A549 (cell line): ENCODE measurements around the gene RGS6. TPM values are rescaled to one million over a fixed set of nuclear protein-coding genes. Genes with fewer than 3 reads are reported as not detected.

ENCODE experiments used
- ATAC-seq, 2 experiments: fragments of 200-7000 bp in 1 of 2; fragments of >200 bp in 1 of 2; cut with Nextera tagmentation in 1 of 2; cut with Tn5 transposase in 1 of 2; 3 replicates each; pipeline versions ENCODE4 v1.8.0 to v1.9.1; 2018 to 2020; ENCODE audit warnings: mild to moderate bottlenecking in 1 of 2, moderate library complexity in 1 of 2
- CTCF ChIA-PET: fragments of 300-600 bp; sonication (Branson Sonifier 250); formaldehyde crosslinking; extraction: SDS; loops from one replicate; lab custom pipeline; 2021; ENCODE audit warnings: antibody characterized with exemption, inconsistent platforms; lab: Yijun Ruan, JAX
- POLR2A ChIA-PET: fragments of 350-600 bp; formaldehyde crosslinking; extraction: SDS; loops from one replicate; lab custom pipeline; 2021; ENCODE audit warnings: antibody characterized with exemption, inconsistent platforms; lab: Yijun Ruan, JAX
- DNase-seq, 2 experiments: peaks; one replicate each; pipeline versions ENCODE4 v3.0.0 to v3.0.0-alpha.2; 2011 to 2016; ENCODE audit warnings: low read depth in 1 of 2, low spot score in 1 of 2
- FAIRE-seq: peaks from 2 replicates; lab custom pipeline; 2011; peaks lifted over from hg19 to GRCh38; lab: Jason Lieb, UNC
- H3K27ac ChIP-seq, 2 experiments: fragments of >200 bp; sonication (Bioruptor Twin); formaldehyde crosslinking; 3 replicates each; pipeline ENCODE4 v1.5.1; 2016 to 2017
- H3K4me1 ChIP-seq: fragments of >200 bp; sonication (Bioruptor Twin); formaldehyde crosslinking; 3 replicates; pipeline ENCODE4 v1.6.1; 2016
- H3K4me2 ChIP-seq: fragments of >200 bp; sonication (Bioruptor Twin); formaldehyde crosslinking; 3 replicates; pipeline ENCODE4 v1.6.1; 2016
- H3K4me3 ChIP-seq: fragments of >200 bp; sonication (Bioruptor Twin); formaldehyde crosslinking; 3 replicates; pipeline ENCODE4 v1.5.1; 2016
- H3K9me3 ChIP-seq: fragments of >200 bp; sonication (Bioruptor Twin); formaldehyde crosslinking; 3 replicates; pipeline ENCODE4 v1.6.1; 2016
- BHLHE40 ChIP-seq: IDR thresholded peaks from 2 replicates; pipeline ENCODE4 v1.6.1; 2012; ENCODE audit warnings: low read depth, low read length, inconsistent platforms
- CBX2 ChIP-seq: fragments of 200-600 bp; sonication (generic); IDR thresholded peaks from 2 replicates; pipeline ENCODE4 v1.6.1; 2016; ENCODE audit warnings: low read depth, mild to moderate bottlenecking, borderline replicate concordance
- CEBPB ChIP-seq, 2 experiments: fragments of >200 bp in 1 of 2; sonication (Bioruptor Twin) in 1 of 2; formaldehyde crosslinking in 1 of 2; IDR thresholded peaks; 2 replicates each; pipeline ENCODE4 v1.6.1; 2012 to 2016
- CHD2 ChIP-seq: fragments of 150-350 bp; IDR thresholded peaks from 2 replicates; pipeline ENCODE4 v1.6.1; 2014; ENCODE audit warnings: low read length; ENCODE audit not compliant: partially characterized antibody
- EP300 ChIP-seq, 2 experiments: fragments of >200 bp; sonication (Bioruptor Twin); formaldehyde crosslinking; IDR thresholded peaks; 2 replicates in 1 of 2; 3 replicates in 1 of 2; pipeline ENCODE4 v1.6.1; 2016 to 2017
- FOSB ChIP-seq: fragments of 250-450 bp; sonication (Bioruptor Pico); IDR thresholded peaks from 2 replicates; pipeline ENCODE4 v1.5.0; 2020; ENCODE audit warnings: mild to moderate bottlenecking, moderate library complexity
- FOSL2 ChIP-seq, 2 experiments: fragments of 450-650 bp in 1 of 2; fragments of >200 bp in 1 of 2; sonication (Bioruptor Twin) in 1 of 2; formaldehyde crosslinking; IDR thresholded peaks; 2 replicates each; pipeline versions ENCODE4 v1.5.0 to v1.6.1; 2016 to 2020; ENCODE audit warnings: mild to moderate bottlenecking in 1 of 2, moderate library complexity in 1 of 2
- FOXS1 ChIP-seq: fragments of 250-450 bp; sonication (Bioruptor Pico); IDR thresholded peaks from 2 replicates; pipeline ENCODE4 v1.5.0; 2020; ENCODE audit warnings: mild to moderate bottlenecking, moderate library complexity
- GATA3 ChIP-seq: IDR thresholded peaks from 2 replicates; pipeline ENCODE4 v1.6.1; 2012; ENCODE audit warnings: borderline replicate concordance
- HDAC2 ChIP-seq: fragments of 200-600 bp; sonication (generic); IDR thresholded peaks from 2 replicates; pipeline ENCODE4 v1.6.1; 2016
- HEYL ChIP-seq: fragments of 250-450 bp; sonication (Bioruptor Pico); IDR thresholded peaks from 2 replicates; pipeline ENCODE4 v1.8.0; 2021; ENCODE audit warnings: mild to moderate bottlenecking, moderate library complexity
- HOXA7 ChIP-seq: fragments of 250-450 bp; sonication (Bioruptor Pico); IDR thresholded peaks from 2 replicates; pipeline ENCODE4 v1.5.0; 2020; ENCODE audit warnings: mild to moderate bottlenecking, moderate library complexity
- HOXB13 ChIP-seq: fragments of 250-450 bp; sonication (Bioruptor Pico); IDR thresholded peaks from 2 replicates; pipeline ENCODE4 v1.5.0; 2020; ENCODE audit warnings: low read depth, mild to moderate bottlenecking, moderate library complexity
- JUN ChIP-seq, 2 experiments: fragments of >200 bp; sonication (Bioruptor Twin); formaldehyde crosslinking; IDR thresholded peaks; 2 replicates in 1 of 2; 3 replicates in 1 of 2; pipeline ENCODE4 v1.6.1; 2016 to 2017
- KDM1A ChIP-seq: fragments of 200-600 bp; sonication (generic); IDR thresholded peaks from 2 replicates; pipeline ENCODE4 v1.6.1; 2016; ENCODE audit warnings: low read depth, mild to moderate bottlenecking
- MAFK ChIP-seq: fragments of 450-650 bp; IDR thresholded peaks from 2 replicates; pipeline ENCODE4 v1.6.1; 2014; ENCODE audit not compliant: partially characterized antibody
- NFE2L2 ChIP-seq: fragments of 150-350 bp; conservative IDR thresholded peaks from 2 replicates; pipeline ENCODE4 v1.6.1; 2014; ENCODE audit warnings: low read length
- NPAS2 ChIP-seq: fragments of 250-450 bp; sonication (Bioruptor Pico); IDR thresholded peaks from 2 replicates; pipeline ENCODE4 v1.8.0; 2022; ENCODE audit warnings: mild to moderate bottlenecking, moderate library complexity, borderline replicate concordance
- POLR2A ChIP-seq: IDR thresholded peaks from 2 replicates; pipeline ENCODE4 v1.6.1; 2012; ENCODE audit warnings: mild to moderate bottlenecking, low read length
- RAD21 ChIP-seq, 2 experiments: fragments of >200 bp in 1 of 2; sonication (Bioruptor Twin) in 1 of 2; formaldehyde crosslinking in 1 of 2; IDR thresholded peaks in 1 of 2; conservative IDR thresholded peaks in 1 of 2; 2 replicates in 1 of 2; 3 replicates in 1 of 2; pipeline ENCODE4 v1.6.1; 2012 to 2018; ENCODE audit warnings: inconsistent platforms in 1 of 2
- RARB ChIP-seq: fragments of 250-450 bp; sonication (Bioruptor Pico); IDR thresholded peaks from 2 replicates; pipeline ENCODE4 v1.8.0; 2021; ENCODE audit warnings: mild to moderate bottlenecking, moderate library complexity
- RCOR1 ChIP-seq: fragments of 150-350 bp; IDR thresholded peaks from 2 replicates; pipeline ENCODE4 v1.6.1; 2014; ENCODE audit warnings: antibody characterized with exemption, low read length, low read depth
- SREBF2 ChIP-seq: fragments of 450-650 bp; IDR thresholded peaks from 2 replicates; pipeline ENCODE4 v1.6.1; 2014; ENCODE audit warnings: mild to moderate bottlenecking, moderate library complexity
- TFCP2L1 ChIP-seq: fragments of 250-450 bp; sonication (Bioruptor Pico); IDR thresholded peaks from 2 replicates; pipeline ENCODE4 v1.5.0; 2021; ENCODE audit warnings: mild to moderate bottlenecking
- ZFP36 ChIP-seq: fragments of 450-650 bp; IDR thresholded peaks from 2 replicates; pipeline ENCODE4 v1.6.1; 2014; ENCODE audit warnings: borderline replicate concordance; ENCODE audit not compliant: partially characterized antibody
- whole genome bisulfite sequencing: methylation state at CpG from one replicate; pipeline ENCODE4 v1.1.6; 2017; ENCODE audit errors: missing lambda C conversion rate; 5-methylcytosine and 5-hydroxymethylcytosine counted together
- polyA plus RNA-seq, 4 experiments: library from polyadenylated mRNA; depleted of rRNA in 3 of 4; stranded (reverse); fragments of >200 nt; fragmentation: RNase III in 1 of 4; extraction: RNeasy Plus Mini Kit Qiagen cat#74134 plus additional on column Dnase treatment in 1 of 4; gene quantifications; 2 replicates in 3 of 4; 3 replicates in 1 of 4; pipeline ENCODE4 v1.2.3, GENCODE V29; 2011 to 2017
- TF ChIP-seq, protein P1 (sequence below): fragments of 450-650 bp; IDR thresholded peaks from 2 replicates; pipeline ENCODE4 v1.6.1; 2014; ENCODE audit warnings: antibody characterized with exemption
- TF ChIP-seq, protein P2 (sequence below): fragments of 150-350 bp; IDR thresholded peaks from 2 replicates; pipeline ENCODE4 v1.6.1; 2014; ENCODE audit warnings: low read depth, mild to moderate bottlenecking, low read length
- TF ChIP-seq, protein P3 (sequence below): fragments of 250-450 bp; sonication (Bioruptor Pico); IDR thresholded peaks from 2 replicates; pipeline ENCODE4 v1.5.0; 2020; ENCODE audit warnings: low read depth, mild to moderate bottlenecking, moderate library complexity
- TF ChIP-seq, protein P4 (sequence below): fragments of 250-450 bp; sonication (Bioruptor Pico); IDR thresholded peaks from 2 replicates; pipeline ENCODE4 v1.5.0; 2021; ENCODE audit warnings: mild to moderate bottlenecking, moderate library complexity, borderline replicate concordance
- TF ChIP-seq, protein P5 (sequence below): fragments of >200 bp; sonication (Bioruptor Twin); formaldehyde crosslinking; IDR thresholded peaks from 2 replicates; pipeline ENCODE4 v1.6.1; 2016

The RGS6 gene
- polyA plus RNA-seq, 2 of the 4 experiments (the other 2 are of a cell fraction) = not detected

DNA sequence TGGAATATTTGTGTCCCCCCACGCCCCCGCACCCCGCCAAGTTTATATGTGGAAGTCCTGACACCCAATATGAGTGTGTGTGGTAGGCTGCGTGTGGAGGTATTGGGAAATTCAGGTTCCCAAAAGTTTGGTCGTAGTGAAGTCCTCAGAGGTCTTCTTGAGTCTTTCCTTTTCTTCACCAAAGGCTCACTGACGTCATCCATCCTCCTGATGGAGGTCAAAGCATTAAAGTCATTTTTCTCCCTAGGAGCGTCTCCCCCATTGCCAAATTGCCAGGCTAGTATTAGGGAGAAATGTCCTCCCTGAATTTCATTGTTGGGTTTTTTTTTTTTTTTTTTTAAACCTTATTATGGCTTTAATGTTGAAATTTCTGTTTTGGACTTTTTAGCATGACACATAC, 113.7 kb downstream of the RGS6 start:
- no peak overlapping the region for H3K4me2 ChIP-seq
- ChIA-PET POLR2A (no interaction called here), CTCF (no interaction called here)
- DNase-seq = no peak
- TF ChIP-seq KDM1A = no peak
- TF ChIP-seq GATA3 = no peak
- no peak for TF ChIP-seq CBX2
- TF ChIP-seq, protein P1, sequence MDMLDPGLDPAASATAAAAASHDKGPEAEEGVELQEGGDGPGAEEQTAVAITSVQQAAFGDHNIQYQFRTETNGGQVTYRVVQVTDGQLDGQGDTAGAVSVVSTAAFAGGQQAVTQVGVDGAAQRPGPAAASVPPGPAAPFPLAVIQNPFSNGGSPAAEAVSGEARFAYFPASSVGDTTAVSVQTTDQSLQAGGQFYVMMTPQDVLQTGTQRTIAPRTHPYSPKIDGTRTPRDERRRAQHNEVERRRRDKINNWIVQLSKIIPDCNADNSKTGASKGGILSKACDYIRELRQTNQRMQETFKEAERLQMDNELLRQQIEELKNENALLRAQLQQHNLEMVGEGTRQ = no peak
- TF ChIP-seq MAFK = no peak
- no peak for TF ChIP-seq HDAC2
- TF ChIP-seq POLR2A = no peak
- TF ChIP-seq FOSB = no peak
- no peak for TF ChIP-seq HOXB13 (CRISPR knock-in tag)
- no peak for TF ChIP-seq EP300 (IDR thresholded peaks at IDR 0.05)
- TF ChIP-seq ZFP36 = no peak
- TF ChIP-seq CHD2 = no peak
- no peak for TF ChIP-seq FOXS1 (CRISPR knock-in tag)
- TF ChIP-seq, protein P2, sequence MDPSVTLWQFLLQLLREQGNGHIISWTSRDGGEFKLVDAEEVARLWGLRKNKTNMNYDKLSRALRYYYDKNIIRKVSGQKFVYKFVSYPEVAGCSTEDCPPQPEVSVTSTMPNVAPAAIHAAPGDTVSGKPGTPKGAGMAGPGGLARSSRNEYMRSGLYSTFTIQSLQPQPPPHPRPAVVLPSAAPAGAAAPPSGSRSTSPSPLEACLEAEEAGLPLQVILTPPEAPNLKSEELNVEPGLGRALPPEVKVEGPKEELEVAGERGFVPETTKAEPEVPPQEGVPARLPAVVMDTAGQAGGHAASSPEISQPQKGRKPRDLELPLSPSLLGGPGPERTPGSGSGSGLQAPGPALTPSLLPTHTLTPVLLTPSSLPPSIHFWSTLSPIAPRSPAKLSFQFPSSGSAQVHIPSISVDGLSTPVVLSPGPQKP = no peak
- no peak for TF ChIP-seq TFCP2L1 (CRISPR knock-in tag)
- no peak overlapping the region for H3K27ac ChIP-seq
- no peak for ATAC-seq
- no peaks in the 10 kb centered on the region for H3K4me1 ChIP-seq
- 10% methylated on average over 7 of the region's 7 CpGs for WGBS
- FAIRE-seq = no peak
- H3K9me3 ChIP-seq = no peaks in the 10 kb centered on the region
- H3K4me3 ChIP-seq = no peak overlapping the region

DNA sequence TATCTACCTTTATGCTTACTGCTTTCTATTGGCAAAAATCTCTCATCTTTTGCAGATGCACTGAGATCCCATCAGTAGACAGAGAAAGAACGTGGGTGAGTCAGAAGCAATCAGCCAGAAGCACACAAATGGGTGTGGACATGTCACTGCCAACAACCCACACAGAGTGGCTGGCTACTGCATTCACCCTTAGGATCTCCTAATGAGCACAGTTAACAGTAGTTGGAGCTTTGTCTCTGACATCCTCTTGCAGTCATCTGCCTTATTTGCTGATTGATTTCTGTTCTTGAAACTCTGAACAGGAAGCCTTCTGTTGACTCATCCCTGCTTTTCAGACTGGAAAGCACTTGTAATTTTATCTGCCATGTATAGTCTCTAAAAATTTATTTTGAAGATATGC, 117.2 kb downstream of the RGS6 start:
- no peak overlapping the region for H3K4me2 ChIP-seq
- DNase-seq (no peak), FAIRE-seq (no peak), ATAC-seq (no peak)
- no peaks in the 10 kb centered on the region for H3K9me3 ChIP-seq
- CTCF ChIA-PET = interaction anchor here (0.6 kb wide), 2 partner anchors 224 to 440 kb away, joined by 3 to 5 read pairs; no protein-coding TSS in a partner anchor
- TF ChIP-seq CEBPB (IDR thresholded peaks at IDR 0.05) = no peak
- TF ChIP-seq ZFP36 = no peak
- TF ChIP-seq MAFK = no peak
- TF ChIP-seq, protein P1 = no peak
- TF ChIP-seq RCOR1 = no peak
- TF ChIP-seq SREBF2 = no peak
- TF ChIP-seq EP300 (IDR thresholded peaks at IDR 0.05) = no peak
- TF ChIP-seq NPAS2 = no peak
- no peak for TF ChIP-seq FOSL2 (IDR thresholded peaks at IDR 0.05)
- no peak for TF ChIP-seq FOSL2 (CRISPR knock-in tag; IDR thresholded peaks at IDR 0.05)
- TF ChIP-seq RAD21 (conservative IDR thresholded peaks at IDR 0.05 in 1 of 2, IDR thresholded peaks at IDR 0.05 in 1 of 2) = no peak
- no peak for TF ChIP-seq JUN (IDR thresholded peaks at IDR 0.05)
- no peak for TF ChIP-seq RARB (CRISPR knock-in tag)
- no peak for TF ChIP-seq BHLHE40
- TF ChIP-seq, protein P3, sequence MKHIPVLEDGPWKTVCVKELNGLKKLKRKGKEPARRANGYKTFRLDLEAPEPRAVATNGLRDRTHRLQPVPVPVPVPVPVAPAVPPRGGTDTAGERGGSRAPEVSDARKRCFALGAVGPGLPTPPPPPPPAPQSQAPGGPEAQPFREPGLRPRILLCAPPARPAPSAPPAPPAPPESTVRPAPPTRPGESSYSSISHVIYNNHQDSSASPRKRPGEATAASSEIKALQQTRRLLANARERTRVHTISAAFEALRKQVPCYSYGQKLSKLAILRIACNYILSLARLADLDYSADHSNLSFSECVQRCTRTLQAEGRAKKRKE (CRISPR knock-in tag) = no peak
- no peak for TF ChIP-seq NFE2L2
- TF ChIP-seq, protein P4, sequence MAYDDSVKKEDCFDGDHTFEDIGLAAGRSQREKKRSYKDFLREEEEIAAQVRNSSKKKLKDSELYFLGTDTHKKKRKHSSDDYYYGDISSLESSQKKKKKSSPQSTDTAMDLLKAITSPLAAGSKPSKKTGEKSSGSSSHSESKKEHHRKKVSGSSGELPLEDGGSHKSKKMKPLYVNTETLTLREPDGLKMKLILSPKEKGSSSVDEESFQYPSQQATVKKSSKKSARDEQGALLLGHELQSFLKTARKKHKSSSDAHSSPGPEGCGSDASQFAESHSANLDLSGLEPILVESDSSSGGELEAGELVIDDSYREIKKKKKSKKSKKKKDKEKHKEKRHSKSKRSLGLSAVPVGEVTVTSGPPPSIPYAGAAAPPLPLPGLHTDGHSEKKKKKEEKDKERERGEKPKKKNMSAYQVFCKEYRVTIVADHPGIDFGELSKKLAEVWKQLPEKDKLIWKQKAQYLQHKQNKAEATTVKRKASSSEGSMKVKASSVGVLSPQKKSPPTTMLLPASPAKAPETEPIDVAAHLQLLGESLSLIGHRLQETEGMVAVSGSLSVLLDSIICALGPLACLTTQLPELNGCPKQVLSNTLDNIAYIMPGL = no peak
- TF ChIP-seq, protein P5, sequence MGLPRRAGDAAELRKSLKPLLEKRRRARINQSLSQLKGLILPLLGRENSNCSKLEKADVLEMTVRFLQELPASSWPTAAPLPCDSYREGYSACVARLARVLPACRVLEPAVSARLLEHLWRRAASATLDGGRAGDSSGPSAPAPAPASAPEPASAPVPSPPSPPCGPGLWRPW = no peak
- TF ChIP-seq HOXA7 (CRISPR knock-in tag) = no peak
- TF ChIP-seq HEYL (CRISPR knock-in tag) = no peak
- 0% methylated on average over 1 of the region's 1 CpG for WGBS
- POLR2A ChIA-PET = no interaction called here
- no peak overlapping the region for H3K4me3 ChIP-seq
- no peak overlapping the region for H3K27ac ChIP-seq
- no peaks in the 10 kb centered on the region for H3K4me1 ChIP-seq
